ENCODE measurements around the gene CYTIP.
"Not testable (repeated sequence)": the region's sequence is repeated elsewhere in the genome, so short reads cannot be mapped to it uniquely, and the experiment has no call there.

Gene CYTIP

GRCh38 chr2:157411624-157412336 is 32.1 kb downstream of the CYTIP start:
- H3K9ac ChIP-seq (ENCODE audit: low read length): no peak overlapping the region
- H3K4me3 ChIP-seq (ENCODE audit: low read depth, low read length, poor library complexity, severe bottlenecking): no peak overlapping the region
- peaks cover 5% of the 10 kb centered on the region; the same call in 1 of the 2 replicates for H3F3A ChIP-seq (ENCODE audit: insufficient read depth, low read length)
- H3K79me2 ChIP-seq (ENCODE audit: insufficient read depth, low read length): no peaks in the 10 kb centered on the region
- H3K4me2 ChIP-seq (ENCODE audit: low read length): no peak overlapping the region
- no peak for TF ChIP-seq CTCF (IDR thresholded peaks at IDR 0.05; ENCODE audit: low read length)
- no peaks in the 10 kb centered on the region for H3K9me2 ChIP-seq (ENCODE audit: low read depth, low read length)
- no peaks in the 10 kb centered on the region for H3K27me3 ChIP-seq (ENCODE audit: insufficient read depth, low read length)
- no peak overlapping the region for H2AFZ ChIP-seq (ENCODE audit: low read length)
- no peaks in the 10 kb centered on the region for H4K20me1 ChIP-seq (ENCODE audit: insufficient read depth, low read length)
- peak overlapping the region; percentile 2 for H3K27ac ChIP-seq (ENCODE audit: low read depth, low read length, poor library complexity, severe bottlenecking)
- H3K4me1 ChIP-seq (ENCODE audit: insufficient read depth, low read length, severe bottlenecking): peaks cover 8% of the 10 kb centered on the region
- no peaks in the 10 kb centered on the region for H3K9me3 ChIP-seq (ENCODE audit: low read length)
- H3K36me3 ChIP-seq (ENCODE audit: insufficient read depth, low read length): peaks cover 52% of the 10 kb centered on the region

GRCh38 chr2:157405398-157405797 is 38.5 kb downstream of the CYTIP start:
- H3K27me3 ChIP-seq (ENCODE audit: insufficient read depth, low read length); H3K4me3 ChIP-seq (ENCODE audit: low read depth, low read length, poor library complexity, severe bottlenecking); H3K9me3 ChIP-seq (ENCODE audit: low read length); H4K20me1 ChIP-seq (ENCODE audit: insufficient read depth, low read length); H3K9me2 ChIP-seq (ENCODE audit: low read depth, low read length); H3K4me2 ChIP-seq (ENCODE audit: low read length); H3F3A ChIP-seq (ENCODE audit: insufficient read depth, low read length); H3K9ac ChIP-seq (ENCODE audit: low read length); H2AFZ ChIP-seq (ENCODE audit: low read length); H3K79me2 ChIP-seq (ENCODE audit: insufficient read depth, low read length); H3K27ac ChIP-seq (ENCODE audit: low read depth, low read length, poor library complexity, severe bottlenecking): not testable (repeated sequence)
- Histone ChIP-seq H3K36me3 (ENCODE audit: insufficient read depth, low read length) (peaks cover 16% of the 10 kb centered on the region), H3K4me1 (ENCODE audit: insufficient read depth, low read length, severe bottlenecking) (peaks cover 24% of the 10 kb centered on the region)

GRCh38 chr2:157404363-157404762 is 39.5 kb downstream of the CYTIP start:
- Histone ChIP-seq H4K20me1 (ENCODE audit: insufficient read depth, low read length) (no peaks in the 10 kb centered on the region), H3K4me3 (ENCODE audit: low read depth, low read length, poor library complexity, severe bottlenecking) (no peak overlapping the region), H3F3A (ENCODE audit: insufficient read depth, low read length) (no peaks in the 10 kb centered on the region), H3K9me3 (ENCODE audit: low read length) (no peaks in the 10 kb centered on the region), H3K4me1 (ENCODE audit: insufficient read depth, low read length, severe bottlenecking) (peaks cover 24% of the 10 kb centered on the region), H3K4me2 (ENCODE audit: low read length) (peak overlapping the region; percentile 6; the same call in 1 of the 2 replicates), H3K36me3 (ENCODE audit: insufficient read depth, low read length) (peaks cover 16% of the 10 kb centered on the region), H3K9ac (ENCODE audit: low read length) (no peak overlapping the region), H3K27ac (ENCODE audit: low read depth, low read length, poor library complexity, severe bottlenecking) (peak overlapping the region; percentile 75), H3K79me2 (ENCODE audit: insufficient read depth, low read length) (no peaks in the 10 kb centered on the region), H3K9me2 (ENCODE audit: low read depth, low read length) (no peaks in the 10 kb centered on the region), H3K27me3 (ENCODE audit: insufficient read depth, low read length) (no peaks in the 10 kb centered on the region), H2AFZ (ENCODE audit: low read length) (no peak overlapping the region)
- no peak for TF ChIP-seq CTCF (IDR thresholded peaks at IDR 0.05; ENCODE audit: low read length)
- TF ChIP-seq EZH2 (IDR thresholded peaks at IDR 0.05; ENCODE audit: borderline replicate concordance, low read length): no peak

- not testable (repeated sequence) for H2AFZ ChIP-seq (ENCODE audit: low read length)
- peaks cover 12% of the 10 kb centered on the region for H3K36me3 ChIP-seq (ENCODE audit: insufficient read depth, low read length)
Observed at GRCh38 chr2:157402801-157403485, 40.9 kb downstream of the CYTIP start.

More at GRCh38 chr2:157402801-157403485, 40.9 kb downstream of the CYTIP start:
- H3K9me2 ChIP-seq (ENCODE audit: low read depth, low read length); H3F3A ChIP-seq (ENCODE audit: insufficient read depth, low read length); H3K79me2 ChIP-seq (ENCODE audit: insufficient read depth, low read length); H3K9ac ChIP-seq (ENCODE audit: low read length); H3K27me3 ChIP-seq (ENCODE audit: insufficient read depth, low read length); H3K9me3 ChIP-seq (ENCODE audit: low read length); H3K4me3 ChIP-seq (ENCODE audit: low read depth, low read length, poor library complexity, severe bottlenecking); H3K4me2 ChIP-seq (ENCODE audit: low read length); H4K20me1 ChIP-seq (ENCODE audit: insufficient read depth, low read length): not testable (repeated sequence)
- Histone ChIP-seq H3K27ac (ENCODE audit: low read depth, low read length, poor library complexity, severe bottlenecking) (peak overlapping the region; percentile 75), H3K4me1 (ENCODE audit: insufficient read depth, low read length, severe bottlenecking) (peaks cover 24% of the 10 kb centered on the region)
